NCI-H82 (cell line): ENCODE measurements around the gene RRAD.
A peak's percentile ranks its signal among the peaks of the same experiment; 100 is the strongest.
"Not testable (repeated sequence)": the region's sequence is repeated elsewhere in the genome, so short reads cannot be mapped to it uniquely, and the experiment has no call there.

Experiments used
- DNase-seq: peaks from one replicate; lab custom pipeline; 2025; lab: John Stamatoyannopoulos, UW

Gene RRAD

GRCh38 chr16:66950971-66951790, 25.8 kb upstream of the RRAD start:
- peak; percentile 71 for DNase-seq

- DNase-seq = no peak
Observed at GRCh38 chr16:66950437-66950836, 25.1 kb upstream of the RRAD start.

- no peak for DNase-seq
Observed at GRCh38 chr16:66949472-66949871, 24.1 kb upstream of the RRAD start.

- DNase-seq = no peak
Observed at GRCh38 chr16:66948837-66949225, 23.5 kb upstream of the RRAD start.

- DNase-seq = no peak
Observed at GRCh38 chr16:66948134-66948836, 22.9 kb upstream of the RRAD start.

GRCh38 chr16:66947302-66948065, 22.1 kb upstream of the RRAD start:
- peak; percentile 88 for DNase-seq

GRCh38 chr16:66946974-66947301, 21.6 kb upstream of the RRAD start:
- DNase-seq = no peak

GRCh38 chr16:66946541-66946940, 21.2 kb upstream of the RRAD start:
- DNase-seq = no peak

- no peak for DNase-seq
Observed at GRCh38 chr16:66945939-66946338, 20.6 kb upstream of the RRAD start.

- not testable (repeated sequence) for DNase-seq
Observed at GRCh38 chr16:66944971-66945370, 19.6 kb upstream of the RRAD start.

- DNase-seq = no peak
Observed at GRCh38 chr16:66944054-66944441, 18.7 kb upstream of the RRAD start.

- DNase-seq = no peak
Observed at GRCh38 chr16:66943426-66944053, 18.2 kb upstream of the RRAD start.

GRCh38 chr16:66942981-66943380, 17.6 kb upstream of the RRAD start:
- no peak for DNase-seq

- no peak for DNase-seq
Observed at GRCh38 chr16:66940236-66940635, 14.9 kb upstream of the RRAD start.

- no peak for DNase-seq
Observed at GRCh38 chr16:66939366-66939765, 14.0 kb upstream of the RRAD start.

GRCh38 chr16:66937725-66938337, 12.5 kb upstream of the RRAD start:
- no peak for DNase-seq

- no peak for DNase-seq
Observed at GRCh38 chr16:66936889-66937554, 11.7 kb upstream of the RRAD start.

GRCh38 chr16:66936462-66936861, 11.1 kb upstream of the RRAD start:
- no peak for DNase-seq

- peak; percentile 22 for DNase-seq
Observed at GRCh38 chr16:66935314-66936011, 10.1 kb upstream of the RRAD start, which contains the start of gene CES2. TSS of gene CES2 (plus strand) at chr16:66935516. CDS start at chr16:66935636, 120 bp downstream.

GRCh38 chr16:66934839-66935313, 9.5 kb upstream of the RRAD start:
- DNase-seq = not testable (repeated sequence)
